Posterior cingulate gyrus (tissue), 11 donors: ENCODE data around the gene EPHX1.
A peak's percentile ranks its signal among the peaks of the same experiment; 100 is the strongest.
"Not testable (repeated sequence)": the region's sequence is repeated elsewhere in the genome, so short reads cannot be mapped to it uniquely, and the experiment has no call there.

Experiments used
- DNase-seq, 10 donors: peaks; one replicate each; pipeline versions ENCODE4 v3.0.0 to v3.0.0-alpha.2; 2020 to 2021; ENCODE audit warnings: mixed read lengths in 3 of 10
- intact Hi-C: fragments of 100-400 bp; cut with DNase I; formaldehyde crosslinking; loops from one replicate; pipeline ENCODE4 v1.15.1; 2023

The EPHX1 gene

DNA sequence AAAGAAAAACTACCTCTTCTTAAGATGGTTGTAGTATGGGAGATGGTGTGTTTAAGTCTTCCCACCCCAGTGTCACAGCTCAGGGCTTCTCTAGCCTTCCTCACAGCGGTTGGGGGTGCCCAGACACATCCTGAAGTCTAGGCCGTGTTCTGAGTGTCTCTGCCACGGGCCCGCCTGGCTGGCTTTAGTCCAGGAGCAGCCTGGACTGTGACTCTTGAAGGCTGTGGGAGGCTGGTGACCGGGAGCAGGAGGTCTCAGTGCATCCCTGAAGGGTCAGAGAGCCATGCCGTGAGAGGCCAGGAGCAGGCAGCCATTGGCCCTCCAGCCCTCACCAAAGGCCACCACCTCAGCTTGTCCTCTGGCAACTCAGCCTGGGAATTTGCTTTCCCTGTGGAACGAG, 4.5 kb downstream of the EPHX1 start:
- no peak for DNase-seq
- intact Hi-C loops, result loop anchor here (5.0 kb wide), 1 partner anchor 33 kb away; no protein-coding TSS in a partner anchor

GRCh38 chr1:225815090-225815489, 5.2 kb downstream of the EPHX1 start:
- intact Hi-C loops, DNase-seq: not testable (repeated sequence)

DNA sequence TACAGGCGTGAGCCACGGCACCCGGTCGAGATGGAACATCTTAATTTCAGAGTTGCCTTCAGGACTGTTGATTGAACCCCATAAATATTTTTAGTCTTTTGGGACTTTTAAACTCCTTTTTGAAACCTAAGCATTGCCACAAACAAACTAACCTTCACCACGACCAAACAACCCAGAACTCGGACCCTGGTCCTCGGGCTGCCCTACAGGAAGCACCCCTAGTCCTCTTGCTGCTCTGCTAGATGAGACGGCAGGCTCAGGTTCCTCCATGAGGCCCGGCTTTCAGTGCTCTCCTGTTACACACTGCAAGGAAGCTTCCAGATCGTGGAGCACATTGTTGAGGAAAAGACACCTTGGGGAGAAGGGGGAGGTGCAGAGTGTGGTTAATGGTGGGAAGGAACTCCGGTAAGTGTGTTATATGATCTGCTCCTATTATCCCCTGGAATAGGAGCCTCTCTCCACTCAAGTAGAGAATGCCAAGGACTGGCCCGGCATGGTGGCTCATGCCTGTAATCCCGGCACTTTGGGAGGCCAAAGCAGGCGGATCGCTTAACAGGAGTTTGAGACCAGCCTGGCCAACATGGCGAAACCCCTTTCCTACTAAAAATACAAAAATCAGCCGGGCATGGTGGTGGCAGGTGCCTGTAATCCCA, 5.7 kb downstream of the EPHX1 start:
- DNase-seq, result no peak
- intact Hi-C loops, result no loop called here

GRCh38 chr1:225816643-225817538, 7.0 kb downstream of the EPHX1 start:
- peak in 1 of 10 donors; percentile 37 for DNase-seq
- intact Hi-C loops, result no loop called here

DNA sequence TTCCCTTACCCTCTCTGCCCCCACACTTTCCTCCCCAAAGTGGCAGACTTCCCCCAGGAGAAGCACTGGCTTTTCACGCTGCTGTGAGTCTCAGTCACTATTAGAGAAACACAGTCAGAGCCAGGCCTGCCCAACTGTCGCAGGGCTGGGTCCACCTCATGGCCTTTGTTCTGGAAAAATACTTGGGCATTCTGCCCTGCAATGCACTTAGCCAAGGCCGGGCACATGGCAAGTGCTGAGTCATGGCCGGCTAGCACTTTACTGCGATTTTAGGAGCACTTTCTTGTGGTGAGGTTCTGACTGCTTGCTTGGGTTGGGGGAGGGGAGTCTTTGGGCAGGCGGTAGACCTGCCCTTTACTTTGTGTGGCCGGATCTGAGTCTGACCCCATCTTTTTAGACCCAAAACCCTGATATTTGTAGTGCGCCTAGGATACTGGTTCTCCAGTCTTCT, 7.7 kb downstream of the EPHX1 start:
- intact Hi-C loops, result no loop called here

GRCh38 chr1:225818229-225818628, 8.3 kb downstream of the EPHX1 start:
- DNase-seq, result peak in 1 of 10 donors; percentile 11
- intact Hi-C loops, result no loop called here

More for the DNA sequence above, 7.7 kb downstream of the EPHX1 start:
- DNase-seq, result peak in 9 of 10 donors; percentile 60 to 95 (median 72)

GRCh38 chr1:225819346-225820192, 9.6 kb downstream of the EPHX1 start:
- intact Hi-C loops, result no loop called here
- peak in 1 of 10 donors; percentile 22 for DNase-seq

DNA sequence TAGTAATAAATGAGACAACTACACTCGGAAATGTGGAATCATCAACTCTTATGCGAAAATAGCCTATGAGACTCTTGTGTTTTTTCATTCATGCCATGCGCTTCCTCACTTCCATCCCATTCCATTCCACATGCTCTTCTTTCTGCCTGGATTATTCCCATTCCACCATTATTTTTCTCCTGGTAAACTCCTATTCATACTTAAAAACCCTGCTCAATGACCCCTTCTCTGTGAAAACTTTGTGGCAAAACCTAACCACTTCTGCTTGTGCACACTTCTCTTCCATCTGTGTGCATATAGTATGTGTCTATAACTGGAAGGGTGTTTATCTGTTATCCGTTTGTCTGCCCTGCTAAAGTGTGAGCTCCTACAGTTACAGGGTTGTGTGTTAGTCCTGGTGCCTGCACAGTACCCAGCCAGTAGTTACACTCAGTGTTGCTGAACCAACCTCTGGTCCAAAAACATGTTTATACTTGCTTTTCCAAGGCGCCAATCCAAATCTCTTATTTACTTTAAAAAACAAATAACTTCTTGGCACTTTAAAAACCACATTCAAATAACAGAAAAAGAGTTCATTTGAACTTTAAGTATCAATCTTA, 10.7 kb downstream of the EPHX1 start:
- DNase-seq, result no peak
- intact Hi-C loops, result no loop called here

DNA sequence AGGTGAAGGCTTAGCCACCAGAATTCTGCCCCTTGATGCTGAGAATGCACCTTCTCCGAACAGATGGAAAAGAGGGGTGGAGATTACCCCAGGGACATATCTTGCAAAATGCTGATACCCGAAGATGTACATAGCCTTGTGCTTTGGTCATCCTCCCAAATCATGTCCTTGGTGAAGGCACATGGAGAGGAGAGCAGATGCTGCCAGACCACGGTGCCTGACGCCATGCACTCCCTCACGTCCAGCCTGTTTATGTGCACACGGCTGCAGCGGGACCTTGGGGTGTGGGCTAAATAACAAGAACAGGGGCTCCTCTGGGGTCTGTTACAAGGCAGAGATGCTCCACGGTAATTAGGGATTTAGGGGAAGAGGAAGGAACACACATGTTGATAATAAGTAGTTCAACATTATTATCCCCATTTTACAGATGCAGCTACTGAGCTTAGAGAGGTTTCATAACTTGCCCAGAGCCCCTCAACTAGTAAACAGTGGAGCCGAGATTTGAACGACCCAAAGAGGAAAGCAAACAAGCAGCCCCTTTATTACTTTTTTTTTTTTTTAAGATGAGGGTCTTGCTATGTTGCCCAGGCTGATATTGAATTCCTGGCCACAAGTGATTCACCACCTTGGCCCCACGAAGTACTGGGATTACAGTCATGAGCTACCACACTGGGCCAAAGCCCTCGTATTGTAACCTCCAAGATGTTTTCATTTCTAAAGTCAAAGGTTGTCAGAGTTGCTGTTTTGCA, 12.9 kb downstream of the EPHX1 start:
- DNase-seq, result peak in 2 of 10 donors; percentile 12 to 26
- intact Hi-C loops, result no loop called here

DNA sequence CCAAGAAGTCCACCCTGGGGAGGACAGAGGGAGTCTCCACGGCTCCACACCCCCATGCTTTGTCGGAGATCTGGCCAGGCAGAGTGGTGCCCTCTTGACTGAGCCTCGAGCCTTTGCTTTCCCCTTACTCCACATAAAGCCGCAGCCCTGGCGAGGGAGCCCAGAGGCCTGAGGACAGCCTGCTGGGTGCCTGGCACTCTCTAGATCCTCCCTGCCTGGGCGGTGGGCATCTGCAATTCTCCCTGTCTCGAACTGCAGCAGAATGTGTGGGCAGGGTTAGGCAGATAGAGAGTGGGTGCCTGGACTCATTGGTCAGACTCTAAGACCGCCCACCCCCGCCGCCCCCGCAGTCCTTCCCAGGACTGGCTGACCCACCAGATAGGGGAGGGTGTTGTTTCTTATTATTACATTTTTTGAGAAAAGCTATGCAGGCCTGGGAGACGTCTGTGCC, 13.9 kb downstream of the EPHX1 start:
- intact Hi-C loops, result no loop called here
- peak in 2 of 10 donors; percentile 56 to 72 for DNase-seq

- DNase-seq, result peak in 2 of 10 donors; percentile 63 to 72
- intact Hi-C loops, result no loop called here
Measured at GRCh38 chr1:225824533-225824941, 14.6 kb downstream of the EPHX1 start.

DNA sequence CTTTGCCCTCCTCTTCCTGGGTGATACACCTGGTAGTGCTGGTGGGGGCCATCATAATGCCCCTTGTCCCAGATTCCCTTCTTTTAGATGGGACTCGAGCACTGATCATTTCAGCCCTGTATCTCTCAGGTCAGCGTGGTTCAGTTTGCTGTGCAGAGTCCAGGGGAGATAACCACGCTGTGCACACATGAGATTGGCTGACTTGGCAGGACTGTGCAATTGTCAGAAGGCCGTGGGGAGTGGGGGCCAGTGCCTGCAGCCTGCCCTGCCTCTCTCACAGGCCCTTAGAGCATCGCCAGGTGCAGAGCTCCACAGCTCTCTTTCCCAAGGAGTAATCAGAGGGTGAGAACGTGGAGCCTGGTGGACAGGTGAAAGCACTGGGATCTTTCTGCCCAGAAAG, 15.2 kb downstream of the EPHX1 start:
- peak in 2 of 10 donors; percentile 39 to 40 for DNase-seq
- intact Hi-C loops, result no loop called here

GRCh38 chr1:225825607-225826007, 15.7 kb downstream of the EPHX1 start:
- DNase-seq, result peak in 2 of 10 donors; percentile 2 to 76

GRCh38 chr1:225827076-225827475, 17.2 kb downstream of the EPHX1 start:
- DNase-seq, result peak in 2 of 10 donors; percentile 29 to 57

More at GRCh38 chr1:225825607-225826007, 15.7 kb downstream of the EPHX1 start:
- intact Hi-C loops, result no loop called here

DNA sequence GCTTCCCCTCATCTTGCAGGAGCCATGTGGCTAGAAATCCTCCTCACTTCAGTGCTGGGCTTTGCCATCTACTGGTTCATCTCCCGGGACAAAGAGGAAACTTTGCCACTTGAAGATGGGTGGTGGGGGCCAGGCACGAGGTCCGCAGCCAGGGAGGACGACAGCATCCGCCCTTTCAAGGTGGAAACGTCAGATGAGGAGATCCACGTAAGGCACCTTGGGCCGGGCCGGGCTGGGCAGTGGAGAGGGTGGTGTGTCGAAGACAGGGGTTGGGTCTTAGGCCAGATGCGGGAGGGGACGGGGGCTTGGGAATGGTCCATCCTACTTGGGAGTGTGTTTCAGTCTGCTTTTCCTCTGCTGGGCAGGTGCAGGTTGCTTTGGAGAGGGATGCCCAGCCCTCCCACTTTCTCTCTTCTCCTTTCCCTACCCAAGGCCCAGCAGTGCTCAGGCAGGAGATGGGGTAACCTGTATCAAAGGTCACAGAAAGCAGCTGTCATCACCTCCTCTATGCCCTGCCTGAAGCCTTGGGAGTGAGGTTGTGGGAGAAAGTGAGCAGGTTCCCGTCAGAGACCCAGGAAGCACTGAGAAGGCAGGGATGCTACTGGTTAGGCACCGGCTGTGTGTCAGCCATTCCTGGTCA, 18.9 kb downstream of the EPHX1 start:
- intact Hi-C loops, result no loop called here
- DNase-seq, result peak in 2 of 10 donors; percentile 62 to 72

More at GRCh38 chr1:225827076-225827475, 17.2 kb downstream of the EPHX1 start:
- intact Hi-C loops, result no loop called here

DNA sequence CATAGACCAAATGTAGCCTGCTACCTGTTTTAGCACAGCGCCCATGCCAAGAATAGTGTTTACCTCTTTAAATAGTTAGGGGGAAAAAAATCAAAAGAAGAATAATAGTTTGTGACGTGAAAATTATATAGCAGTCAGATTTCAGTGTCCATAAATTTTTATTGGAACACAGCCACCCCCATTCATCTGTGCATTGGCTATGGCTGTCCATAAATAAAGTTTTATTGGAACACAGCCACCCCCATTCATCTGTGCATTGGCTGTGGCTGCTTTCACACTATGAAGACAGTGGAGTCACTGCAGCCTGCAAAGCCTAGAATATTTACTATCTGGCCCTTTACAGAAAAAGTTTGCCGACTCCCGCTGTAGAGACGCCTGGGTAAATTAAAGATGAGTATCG, 20.9 kb downstream of the EPHX1 start:
- intact Hi-C loops, result no loop called here
- DNase-seq, result no peak

GRCh38 chr1:225834417-225835329, 24.7 kb downstream of the EPHX1 start:
- peak in 2 of 10 donors; percentile 45 to 62 for DNase-seq
- intact Hi-C loops, result no loop called here

DNA sequence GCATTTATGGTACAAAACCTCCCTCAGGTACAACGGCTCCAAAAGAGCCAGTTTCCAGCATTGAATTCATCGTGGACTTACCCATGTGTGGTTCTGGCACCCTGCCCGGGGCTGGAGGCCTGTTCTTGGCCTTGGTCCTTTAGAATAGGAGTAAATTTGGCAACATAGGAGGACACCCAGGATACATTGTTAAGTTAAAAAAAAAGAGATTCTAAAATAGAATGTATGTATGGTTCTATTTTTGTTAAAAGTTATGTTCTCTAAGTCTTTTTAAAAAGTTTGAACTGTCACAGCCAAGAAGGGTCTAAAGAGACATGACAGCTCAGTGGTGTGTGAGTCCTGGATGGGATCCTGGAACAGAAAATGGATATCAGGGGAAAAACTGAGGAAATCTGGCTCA, 25.9 kb downstream of the EPHX1 start:
- intact Hi-C loops, result no loop called here
- peak in 2 of 10 donors; percentile 80 to 88 for DNase-seq
